Measurements from ENCODE around the gene SPEF1. TPM values are rescaled to one million over a fixed set of nuclear protein-coding genes. Genes with fewer than 3 reads are reported as not detected.
"Not testable (repeated sequence)": the region's sequence is repeated elsewhere in the genome, so short reads cannot be mapped to it uniquely, and the experiment has no call there.

The SPEF1 gene
- total RNA-seq, 1 donor, result under 0.01 TPM

- not testable (repeated sequence) for DNase-seq (ENCODE audit: low read depth in 2 of 3, low spot score in 2 of 3)
Observed at GRCh38 chr20:3794168-3794567, 12.9 kb upstream of the SPEF1 start.

GRCh38 chr20:3789201-3789600 lies 8.0 kb upstream of the SPEF1 start:
- DNase-seq (ENCODE audit: low read depth in 2 of 3, low spot score in 2 of 3), result not testable (repeated sequence)

- DNase-seq (ENCODE audit: low read depth in 2 of 3, low spot score in 2 of 3), result no peak
Observed at GRCh38 chr20:3788685-3789155, 7.5 kb upstream of the SPEF1 start.

GRCh38 chr20:3787324-3788014 lies 6.2 kb upstream of the SPEF1 start:
- DNase-seq (ENCODE audit: low read depth in 2 of 3, low spot score in 2 of 3), result no peak

GRCh38 chr20:3786665-3787323 lies 5.5 kb upstream of the SPEF1 start, which contains the start of gene CENPB:
TSS of gene CENPB (minus strand) at chr20:3786740. CDS start at chr20:3786483, 257 bp downstream.
- DNase-seq (ENCODE audit: low read depth in 2 of 3, low spot score in 2 of 3), result peak; percentile 77 to 89 (median 87)

- DNase-seq (ENCODE audit: low read depth in 2 of 3, low spot score in 2 of 3), result peak in 1 of 3 donors; percentile 49
Observed at GRCh38 chr20:3786126-3786484, 4.9 kb upstream of the SPEF1 start.

GRCh38 chr20:3785240-3786125 lies 4.2 kb upstream of the SPEF1 start:
- no peak for DNase-seq (ENCODE audit: low read depth in 2 of 3, low spot score in 2 of 3)

- no peak for DNase-seq (ENCODE audit: low read depth in 2 of 3, low spot score in 2 of 3)
Observed at GRCh38 chr20:3784863-3785239, 3.6 kb upstream of the SPEF1 start.

- DNase-seq (ENCODE audit: low read depth in 2 of 3, low spot score in 2 of 3), result no peak
Observed at GRCh38 chr20:3784216-3784853, 3.1 kb upstream of the SPEF1 start.

GRCh38 chr20:3783511-3784195 lies 2.4 kb upstream of the SPEF1 start:
- no peak for DNase-seq (ENCODE audit: low read depth in 2 of 3, low spot score in 2 of 3)

GRCh38 chr20:3783068-3783489 lies 1.8 kb upstream of the SPEF1 start:
- no peak for DNase-seq (ENCODE audit: low read depth in 2 of 3, low spot score in 2 of 3)

GRCh38 chr20:3782597-3782996 lies 1.3 kb upstream of the SPEF1 start:
- no peak for DNase-seq (ENCODE audit: low read depth in 2 of 3, low spot score in 2 of 3)

GRCh38 chr20:3778976-3779375 lies 2.3 kb downstream of the SPEF1 start:
- no peak for DNase-seq (ENCODE audit: low read depth in 2 of 3, low spot score in 2 of 3)

GRCh38 chr20:3777716-3778629 lies 3.3 kb downstream of the SPEF1 start:
- no peak for DNase-seq (ENCODE audit: low read depth in 2 of 3, low spot score in 2 of 3)

- no peak for DNase-seq (ENCODE audit: low read depth in 2 of 3, low spot score in 2 of 3)
Observed at GRCh38 chr20:3777381-3777715, 3.9 kb downstream of the SPEF1 start.

GRCh38 chr20:3775457-3776108 lies 5.7 kb downstream of the SPEF1 start:
- DNase-seq (ENCODE audit: low read depth in 2 of 3, low spot score in 2 of 3), result no peak

GRCh38 chr20:3771552-3772058 lies 9.6 kb downstream of the SPEF1 start:
- DNase-seq (ENCODE audit: low read depth in 2 of 3, low spot score in 2 of 3), result no peak

GRCh38 chr20:3768342-3769130 lies 12.7 kb downstream of the SPEF1 start:
- peak; percentile 75 to 88 (median 84) for DNase-seq (ENCODE audit: low read depth in 2 of 3, low spot score in 2 of 3)

Measured in hematopoietic multipotent progenitor cell (in vitro differentiated cells).